ENCODE measurements around the gene MTHFD1L. TPM values are rescaled to one million over a fixed set of nuclear protein-coding genes. Genes with fewer than 3 reads are reported as not detected.

The MTHFD1L gene
- total and polyA plus RNA-seq, 2 donors (not counting 3 experiments of a cell fraction or from before 2014, with no cell fraction given) = 40.2 to 120 TPM

DNA sequence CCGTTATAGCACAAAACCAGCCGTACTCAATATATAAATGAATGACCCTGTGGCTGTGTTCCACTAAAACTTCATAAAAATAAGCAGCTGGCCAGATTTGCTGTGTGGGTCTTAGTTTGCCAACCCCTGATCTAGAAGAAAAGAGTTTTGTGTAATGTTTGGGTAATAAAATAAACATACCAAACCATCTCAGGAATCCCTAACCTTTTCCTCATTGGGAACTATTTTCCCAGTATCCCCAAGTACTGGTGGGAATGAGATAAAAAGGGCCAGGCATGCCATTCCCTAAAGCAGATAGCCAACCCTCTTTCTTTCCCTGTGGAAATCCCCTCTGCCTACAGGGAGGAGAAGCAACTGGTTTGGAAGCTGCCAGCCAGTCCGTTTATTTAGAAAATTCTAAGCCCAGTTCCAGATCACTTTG lies 205.1 kb downstream of the MTHFD1L start:
- Histone ChIP-seq H4K20me1 (replicated peaks; ENCODE audit: control insufficient read depth, extremely low read depth, insufficient read depth, low read length) (no peaks in the 10 kb centered on the region), H3K27me3 (ENCODE audit: control insufficient read depth in 2 of 2, insufficient read depth in 2 of 2, low read length in 2 of 2) (no peaks in the 10 kb centered on the region), H2AFZ (ENCODE audit: low read depth, low read length) (no peak overlapping the region), H3K4me2 (ENCODE audit: insufficient read depth, low read length) (peak overlapping the region; percentile 80), H3K4me1 (ENCODE audit: control insufficient read depth, extremely low read depth, insufficient read depth, low read length) (peaks cover 49% of the 10 kb centered on the region), H3K4me3 (replicated peaks in 1 of 3; ENCODE audit: insufficient read depth in 1 of 3, low read depth in 1 of 3, low read length in 3 of 3) (no peak overlapping the region), H3K79me2 (ENCODE audit: control insufficient read depth, insufficient read depth, low read length) (peaks cover 14% of the 10 kb centered on the region), H3K9me1 (replicated peaks; ENCODE audit: control insufficient read depth, extremely low read depth, insufficient read depth, low read length) (no peaks in the 10 kb centered on the region), H3K27ac (ENCODE audit: insufficient read depth, low read depth, low read length) (peak overlapping the region; percentile 64), H3K9me3 (replicated peaks; ENCODE audit: control insufficient read depth, insufficient read depth, low read length) (no peaks in the 10 kb centered on the region), H3K9ac (replicated peaks; ENCODE audit: extremely low read depth, insufficient read depth, low read length) (peak overlapping the region; percentile 59), H3K36me3 (ENCODE audit: control insufficient read depth in 2 of 2, extremely low read depth in 1 of 2, insufficient read depth in 2 of 2, low read length in 2 of 2) (peaks cover 0 to 4% of the 10 kb centered on the region in 2 experiments)
- intact Hi-C loops (cut with micrococcal nuclease) (no loop called here), dilution Hi-C loops (cut with MboI; ENCODE audit: extremely low pct_ligation_motif_present, low sequenced_read_pairs) (no loop called here)
- TF ChIP-seq EZH2 (IDR thresholded peaks at IDR 0.05; ENCODE audit: borderline replicate concordance, low read depth, low read length, severe bottlenecking) = no peak
- no peak for TF ChIP-seq POLR2A (IDR thresholded peaks at IDR 0.05; ENCODE audit: low read depth, low read length)
- TF ChIP-seq, protein P1, sequence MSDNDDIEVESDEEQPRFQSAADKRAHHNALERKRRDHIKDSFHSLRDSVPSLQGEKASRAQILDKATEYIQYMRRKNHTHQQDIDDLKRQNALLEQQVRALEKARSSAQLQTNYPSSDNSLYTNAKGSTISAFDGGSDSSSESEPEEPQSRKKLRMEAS (IDR thresholded peaks at IDR 0.05; ENCODE audit: insufficient read depth, insufficient read length) = no peak
- no peak for TF ChIP-seq GATA2 (IDR thresholded peaks at IDR 0.05; ENCODE audit: insufficient read depth, insufficient read length, low read depth, low read length)
- no peak for TF ChIP-seq FOS (IDR thresholded peaks at IDR 0.05; ENCODE audit: borderline replicate concordance, insufficient read depth, low read length)
- ChIA-PET CTCF (interaction anchor here (1.3 to 6.7 kb wide), 3 partner anchors 56 to 254 kb away, joined by 5 to 34 read pairs (median 5); no protein-coding TSS in a partner anchor), POLR2A (no interaction called here)
- DNase-seq (ENCODE audit: low read depth, low spot score) (peak; percentile 29), FAIRE-seq (no peak)
- BruUV-seq (replicated peaks) = no TSS peak

DNA sequence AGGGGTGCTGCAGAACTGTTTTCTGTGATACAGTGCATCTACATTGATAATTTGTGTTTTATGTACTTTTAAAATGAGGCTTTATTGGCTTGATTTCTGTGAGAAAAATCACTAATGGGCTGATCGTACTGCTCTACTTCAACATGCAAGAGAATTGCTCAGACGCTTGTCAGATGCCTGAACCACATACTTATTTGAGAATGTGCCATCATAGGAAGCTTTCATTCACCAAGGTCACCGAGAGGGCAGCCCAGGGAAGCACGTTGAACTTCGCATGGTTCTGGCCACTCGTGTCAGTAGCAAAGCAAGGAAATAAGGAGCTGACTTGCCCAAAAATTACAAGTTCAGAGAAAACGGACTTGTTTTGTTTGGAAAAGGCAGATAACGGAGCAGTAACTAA lies 205.8 kb downstream of the MTHFD1L start:
- TF ChIP-seq, protein P1 (IDR thresholded peaks at IDR 0.05; ENCODE audit: insufficient read depth, insufficient read length) = no peak
- TF ChIP-seq POLR2AphosphoS5 (IDR thresholded peaks at IDR 0.05; ENCODE audit: insufficient read depth, low read depth, low read length) = peak; percentile 19
- peak; percentile 71 for DNase-seq (ENCODE audit: low read depth, low spot score)
- H3K9ac ChIP-seq (replicated peaks; ENCODE audit: extremely low read depth, insufficient read depth, low read length) = peak overlapping the region; percentile 59
- H3K9me3 ChIP-seq (replicated peaks; ENCODE audit: control insufficient read depth, insufficient read depth, low read length) = no peaks in the 10 kb centered on the region
- peaks cover 0 to 4% of the 10 kb centered on the region in 2 experiments for H3K36me3 ChIP-seq (ENCODE audit: control insufficient read depth in 2 of 2, extremely low read depth in 1 of 2, insufficient read depth in 2 of 2, low read length in 2 of 2)
- H3K79me2 ChIP-seq (ENCODE audit: control insufficient read depth, insufficient read depth, low read length) = peaks cover 13% of the 10 kb centered on the region
- H3K9me1 ChIP-seq (replicated peaks; ENCODE audit: control insufficient read depth, extremely low read depth, insufficient read depth, low read length) = no peaks in the 10 kb centered on the region
- intact Hi-C loops (cut with micrococcal nuclease) = no loop called here
- H2AFZ ChIP-seq (ENCODE audit: low read depth, low read length) = no peak overlapping the region
- no peak overlapping the region for H3K4me3 ChIP-seq (replicated peaks in 1 of 3; ENCODE audit: insufficient read depth in 1 of 3, low read depth in 1 of 3, low read length in 3 of 3)
- POLR2A ChIA-PET = no interaction called here
- H4K20me1 ChIP-seq (replicated peaks; ENCODE audit: control insufficient read depth, extremely low read depth, insufficient read depth, low read length) = no peaks in the 10 kb centered on the region
- BruUV-seq (replicated peaks) = no TSS peak
- H3K4me2 ChIP-seq (ENCODE audit: insufficient read depth, low read length) = peak overlapping the region; percentile 80
- FAIRE-seq = peak; percentile 52
- H3K27ac ChIP-seq (ENCODE audit: insufficient read depth, low read depth, low read length) = peak overlapping the region; percentile 64
- dilution Hi-C loops (cut with MboI; ENCODE audit: extremely low pct_ligation_motif_present, low sequenced_read_pairs) = no loop called here
- CTCF ChIA-PET = interaction anchor here (1.3 to 6.7 kb wide), 3 partner anchors 57 to 253 kb away, joined by 5 to 34 read pairs (median 5); no protein-coding TSS in a partner anchor
- no peaks in the 10 kb centered on the region for H3K27me3 ChIP-seq (ENCODE audit: control insufficient read depth in 2 of 2, insufficient read depth in 2 of 2, low read length in 2 of 2)
- peaks cover 49% of the 10 kb centered on the region for H3K4me1 ChIP-seq (ENCODE audit: control insufficient read depth, extremely low read depth, insufficient read depth, low read length)
